UCSD-AML1 (cell line): Measurements from ENCODE around the gene B9D1.
"Not testable (repeated sequence)": the region's sequence is repeated elsewhere in the genome, so short reads cannot be mapped to it uniquely, and the experiment has no call there.

Experiments used
- DNase-seq: peaks from one replicate; lab custom pipeline; 2025; ENCODE audit not compliant: unreplicated experiment; lab: John Stamatoyannopoulos, UW

The B9D1 gene

GRCh38 chr17:19360772-19361171, 1.8 kb downstream of the B9D1 start:
- no peak for DNase-seq

DNA sequence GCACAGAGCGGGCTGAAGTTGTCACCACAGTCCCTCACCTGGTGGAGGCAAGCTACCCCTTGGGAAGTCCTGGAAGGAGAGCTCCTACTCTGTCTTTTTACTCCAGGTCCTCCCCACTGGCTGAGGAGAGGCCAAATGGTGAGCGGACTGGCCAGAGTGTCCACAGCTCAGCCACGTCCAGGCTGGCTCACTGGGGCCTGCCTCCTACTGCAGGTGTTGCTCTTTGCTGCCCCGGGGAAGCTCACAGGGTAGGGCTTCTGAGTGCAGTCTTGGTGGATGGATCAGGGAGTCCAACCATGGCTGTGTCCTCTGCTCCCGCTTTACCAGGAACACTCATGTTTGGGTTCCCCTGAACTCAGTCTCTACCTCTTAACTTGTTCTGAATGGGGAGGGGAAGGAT, 2.7 kb downstream of the B9D1 start:
- no peak for DNase-seq

DNA sequence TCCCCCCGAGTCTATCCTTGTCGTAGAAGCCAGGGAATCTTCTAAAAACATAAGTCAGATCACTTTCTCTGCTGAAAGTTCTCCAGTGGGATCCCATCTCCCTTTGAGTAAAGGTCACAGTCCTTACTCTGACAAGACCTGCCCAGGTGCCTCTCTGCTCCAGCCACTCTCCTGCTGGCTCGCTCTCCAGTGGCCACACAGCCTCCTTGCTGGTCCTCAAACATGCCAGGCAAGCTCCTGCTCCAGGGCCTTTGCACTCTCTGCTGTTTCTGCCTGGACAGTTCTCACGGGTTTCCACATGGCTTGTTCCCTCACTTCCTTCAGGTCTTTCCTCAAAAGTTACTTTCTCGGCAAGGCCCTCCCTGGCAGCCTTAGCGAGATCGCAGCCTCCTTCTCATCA, 3.4 kb downstream of the B9D1 start:
- no peak for DNase-seq

GRCh38 chr17:19357761-19358160, 4.8 kb downstream of the B9D1 start:
- DNase-seq, result no peak

DNA sequence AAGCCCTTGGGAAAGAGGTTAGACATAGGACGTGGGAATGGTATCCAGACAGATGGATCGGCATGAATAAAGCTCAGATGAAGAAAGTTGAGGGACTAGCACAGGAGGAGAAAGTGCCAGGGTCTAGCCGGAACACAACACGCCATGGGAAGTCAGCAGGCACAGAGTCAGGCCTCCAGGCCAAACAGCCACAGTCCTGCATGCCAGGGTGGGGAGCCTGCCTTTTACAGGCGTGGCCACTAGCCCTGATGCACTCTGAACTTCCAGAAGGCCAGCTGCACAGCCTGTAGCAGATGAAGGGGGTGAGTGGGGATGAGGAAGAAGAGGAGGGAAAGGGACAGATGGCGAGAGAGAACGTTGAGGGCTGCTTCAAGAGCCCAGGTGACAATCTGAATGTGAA, 5.2 kb downstream of the B9D1 start:
- no peak for DNase-seq

DNA sequence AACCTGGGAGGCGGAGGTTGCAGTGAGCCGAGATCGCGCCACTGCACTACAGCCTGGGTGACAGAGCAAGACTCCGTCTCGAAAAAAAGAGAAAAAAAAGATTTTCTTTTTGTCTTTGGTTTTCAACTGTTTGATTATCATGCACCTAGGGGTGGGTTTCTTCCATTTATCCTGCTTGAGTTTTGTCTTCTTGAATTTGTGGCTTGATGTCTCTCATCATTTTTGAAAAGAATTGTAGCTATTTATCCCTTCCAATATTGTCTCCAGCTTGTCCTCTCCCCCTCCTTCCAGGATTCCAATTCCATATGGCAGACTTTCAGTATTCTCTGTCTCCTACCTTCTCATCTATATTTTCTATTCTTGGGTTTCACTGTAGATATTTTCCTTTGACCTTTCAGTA, 7.8 kb downstream of the B9D1 start:
- no peak for DNase-seq

DNA sequence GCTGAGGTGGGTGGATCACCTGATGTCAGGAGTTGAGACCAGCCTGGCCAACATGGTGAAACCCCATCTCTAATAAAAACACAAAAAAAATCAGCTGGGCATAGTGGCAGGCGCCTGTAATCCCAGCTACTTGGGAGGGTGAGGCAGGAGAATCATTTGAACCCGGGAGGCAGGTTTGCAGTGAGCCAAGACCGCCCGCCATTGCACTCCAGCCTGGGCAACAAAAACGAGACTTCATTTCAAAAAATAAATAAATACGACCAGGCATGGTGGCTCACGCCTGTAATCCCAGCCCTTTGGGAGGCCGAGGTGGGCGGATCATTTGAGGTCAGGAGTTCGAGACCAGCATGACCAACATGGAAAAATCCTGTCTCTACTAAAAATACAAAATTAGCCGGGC, 9.1 kb downstream of the B9D1 start:
- not testable (repeated sequence) for DNase-seq

DNA sequence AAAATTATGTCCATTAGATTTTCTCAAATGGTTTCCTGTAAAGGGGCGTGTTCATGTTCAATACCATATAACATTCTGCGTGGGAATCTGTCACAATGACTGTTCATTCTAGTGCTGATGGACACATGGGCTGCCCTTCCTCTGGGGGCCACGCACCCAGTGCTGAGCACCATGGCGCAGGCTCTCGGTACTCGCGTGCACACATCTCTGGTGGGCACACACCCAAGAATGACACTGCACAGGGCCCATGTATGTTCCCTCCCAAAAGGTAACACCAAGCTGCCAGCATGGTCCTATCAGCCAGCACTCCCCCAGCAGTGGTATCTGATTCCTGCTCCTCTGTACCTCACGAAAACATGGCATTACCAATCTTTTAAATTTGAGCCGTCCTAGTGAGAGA, 13.7 kb downstream of the B9D1 start:
- no peak for DNase-seq

- no peak for DNase-seq
These were observed 14.4 kb downstream of the B9D1 start for GRCh38 chr17:19348081-19348650.

DNA sequence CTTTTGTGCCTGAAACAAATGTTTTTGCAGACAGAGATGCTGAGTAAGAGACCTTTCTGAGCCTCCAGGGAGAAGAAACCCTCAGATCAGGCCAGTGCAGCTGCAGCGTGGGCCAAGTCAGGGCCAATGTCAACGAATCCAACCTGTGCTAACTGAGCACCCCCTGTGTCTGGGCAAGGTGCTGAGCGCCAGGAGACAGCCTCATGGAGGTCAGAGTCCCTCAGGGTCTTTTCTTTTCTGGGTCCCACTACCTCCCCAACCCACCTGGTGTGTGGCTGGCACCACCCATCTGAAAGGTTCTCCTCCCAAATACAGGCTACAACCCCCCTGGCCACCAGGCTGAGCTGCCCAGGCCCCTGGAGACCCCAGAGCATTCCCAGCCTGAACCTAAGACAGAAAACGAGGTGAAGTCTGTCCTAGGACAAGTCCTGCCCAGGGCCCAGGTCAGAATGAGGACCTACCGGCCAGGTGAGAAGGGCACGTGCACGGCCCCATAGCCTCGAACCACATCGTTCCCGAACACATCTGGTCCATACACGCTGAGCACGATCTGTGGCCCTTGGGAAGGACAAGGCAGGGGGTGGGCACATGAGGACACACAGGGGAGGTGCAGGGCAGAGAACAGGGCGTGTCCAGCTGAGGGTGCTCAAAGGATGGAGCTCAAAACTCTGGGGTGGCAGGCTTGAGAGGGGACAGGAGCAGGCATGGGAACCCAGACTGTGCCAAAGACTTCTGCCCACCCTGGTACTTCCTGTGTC, 15.0 kb downstream of the B9D1 start:
- DNase-seq, result no peak

DNA sequence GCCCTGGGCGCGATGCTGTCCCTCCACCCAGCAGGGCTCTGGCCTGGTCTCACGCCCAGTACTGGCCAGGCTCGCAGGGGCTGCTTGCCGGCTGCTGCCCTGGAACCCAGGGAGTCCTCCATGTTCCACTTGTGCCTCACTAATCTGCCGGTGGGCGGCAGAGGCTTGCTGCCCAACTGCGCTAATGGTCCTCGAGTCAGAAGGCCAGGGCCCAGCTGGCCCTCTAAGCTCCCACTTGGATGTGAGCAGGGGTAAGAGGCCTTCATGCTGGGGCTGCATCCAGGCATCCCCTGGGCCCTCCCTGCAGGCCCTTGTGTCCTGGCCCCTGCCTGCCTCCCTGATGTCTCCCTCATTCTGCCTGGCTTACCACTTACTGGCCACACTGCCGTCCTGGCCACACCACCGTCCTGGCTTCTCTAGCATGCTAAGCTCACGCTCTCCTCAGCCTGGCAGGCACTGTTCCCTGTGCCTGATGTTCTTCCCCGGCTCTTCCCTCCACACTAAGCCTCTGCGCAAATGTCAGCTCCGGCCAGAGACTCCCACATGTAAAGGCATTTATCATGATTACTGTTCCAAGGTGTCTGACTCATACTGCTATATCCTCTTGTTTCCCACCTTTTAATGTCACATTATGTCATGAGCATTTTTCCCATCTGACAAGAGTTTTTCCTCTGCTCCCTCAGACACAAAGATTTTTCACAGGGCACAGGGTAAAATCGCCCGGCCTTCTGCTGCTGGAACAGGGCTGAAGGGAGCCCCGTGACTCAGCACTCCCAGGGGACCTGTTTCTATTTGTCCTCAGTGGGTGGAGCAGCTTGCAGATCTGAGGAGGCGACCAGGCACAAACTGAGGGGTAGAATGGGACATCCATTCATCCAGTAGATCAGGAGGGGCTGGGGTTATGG, 15.9 kb downstream of the B9D1 start:
- no peak for DNase-seq

- no peak for DNase-seq
These were observed 16.8 kb downstream of the B9D1 start for GRCh38 chr17:19345486-19346350.

- DNase-seq, result no peak
These were observed 17.5 kb downstream of the B9D1 start for GRCh38 chr17:19345067-19345460.

GRCh38 chr17:19344311-19345066, 18.0 kb downstream of the B9D1 start:
- DNase-seq, result no peak

GRCh38 chr17:19343671-19344151, 18.8 kb downstream of the B9D1 start:
- DNase-seq, result no peak

DNA sequence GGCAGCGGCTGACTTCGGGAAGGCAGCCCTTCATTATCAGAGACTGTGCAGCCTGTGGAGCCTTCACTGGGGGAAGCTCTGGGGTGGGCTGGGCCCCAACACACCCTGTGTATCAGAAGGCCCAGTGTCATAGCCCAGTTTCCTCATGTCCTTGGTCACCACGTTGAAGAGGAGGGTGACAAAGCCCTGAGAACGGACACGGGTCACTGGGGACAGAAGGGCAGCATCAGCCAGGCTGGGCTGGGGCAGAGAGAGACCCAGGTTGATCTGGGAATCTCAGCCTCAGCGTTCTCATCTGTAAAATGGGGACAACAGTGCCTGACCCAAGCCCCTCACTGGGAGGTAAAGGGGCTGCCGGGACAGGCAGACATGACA, 19.3 kb downstream of the B9D1 start:
- DNase-seq, result no peak

- DNase-seq, result no peak
These were observed 19.8 kb downstream of the B9D1 start for GRCh38 chr17:19342611-19343255.

- no peak for DNase-seq
These were observed 20.6 kb downstream of the B9D1 start for GRCh38 chr17:19341641-19342610.

GRCh38 chr17:19341211-19341631, 21.3 kb downstream of the B9D1 start:
- no peak for DNase-seq
